NCI-H2081 treated with DMSO at 0.1 percent for 48 hours (cell line): ENCODE measurements around the gene TGFBR1.

ENCODE experiments used
- DNase-seq: peaks from one replicate; lab custom pipeline; 2025; lab: John Stamatoyannopoulos, UW

The TGFBR1 gene

DNA sequence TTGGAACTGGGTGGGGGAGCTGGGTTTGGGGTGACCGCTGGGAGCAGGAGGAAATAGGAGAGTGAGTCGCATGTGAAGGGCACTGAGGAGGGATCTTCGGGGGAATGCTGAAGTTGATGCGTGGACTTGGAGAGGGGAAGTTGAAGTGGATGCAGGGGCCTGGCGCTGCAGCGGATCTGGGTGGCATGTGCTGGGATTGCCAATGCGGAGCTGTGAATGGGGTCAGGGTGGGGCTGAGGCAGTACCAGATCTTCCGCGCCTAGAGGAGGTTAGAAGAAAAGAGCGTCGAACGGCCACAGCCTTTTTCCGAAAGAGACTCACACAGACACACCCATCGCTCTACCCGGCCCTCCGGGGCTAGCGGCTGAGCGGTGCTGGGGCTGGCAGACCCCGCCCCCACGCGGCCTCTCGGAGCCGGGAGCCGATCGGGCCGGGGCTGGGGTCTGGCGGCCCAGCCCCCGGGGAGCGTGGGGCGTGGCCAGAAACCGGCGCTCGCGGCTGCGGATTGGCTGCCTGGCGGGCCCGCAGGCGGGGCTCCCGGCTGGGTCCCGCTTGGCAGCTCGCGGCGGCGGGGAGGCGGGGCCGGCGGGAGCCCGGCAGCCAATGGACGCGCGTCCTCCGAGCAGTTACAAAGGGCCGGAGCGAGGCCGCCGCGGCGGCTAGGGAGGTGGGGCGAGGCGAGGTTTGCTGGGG lies at the start of gene TGFBR1:
TGFBR1 (plus strand) TSS at position 655 of the 693 bp plus-strand sequence. CDS start 93 bp downstream, outside the sequence.
- peak; percentile 45 for DNase-seq

DNA sequence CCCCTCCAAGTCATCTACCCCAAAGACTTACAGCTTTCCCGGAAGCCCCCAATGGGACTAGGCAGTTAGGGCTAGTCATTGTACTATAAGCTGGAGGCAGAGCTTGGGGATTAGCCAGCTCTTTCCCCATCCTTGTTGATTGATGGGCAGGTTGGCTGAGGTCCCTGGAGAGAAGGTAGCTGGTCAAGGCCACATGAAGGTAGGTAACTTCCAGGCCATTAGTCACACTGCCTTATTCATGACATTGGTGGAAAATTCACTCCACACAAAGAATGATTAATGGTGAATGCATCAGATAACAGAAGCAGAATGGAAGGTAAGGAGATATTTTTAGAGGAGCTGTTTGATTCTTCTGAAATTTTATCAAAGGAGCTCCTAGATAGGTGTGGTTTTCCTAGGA lies 49.5 kb upstream of the TGFBR1 start:
- DNase-seq, result no peak

DNA sequence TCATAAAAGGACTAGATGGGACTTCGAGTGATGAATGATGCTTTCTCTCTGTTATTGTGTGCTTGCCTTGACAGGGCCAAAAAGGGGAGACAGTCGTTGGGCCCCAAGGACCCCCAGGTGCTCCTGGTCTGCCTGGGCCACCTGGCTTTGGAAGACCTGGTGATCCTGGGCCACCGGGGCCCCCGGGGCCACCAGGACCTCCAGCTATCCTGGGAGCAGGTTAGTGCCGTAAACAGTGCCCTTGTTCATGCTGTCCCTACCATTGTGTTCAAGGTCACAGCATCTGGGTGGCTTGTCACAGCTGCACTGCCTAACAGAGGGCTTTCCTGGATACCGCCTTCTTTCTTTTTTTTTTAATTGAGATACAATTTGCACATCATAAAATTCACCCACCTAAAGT lies 48.7 kb upstream of the TGFBR1 start:
- no peak for DNase-seq

DNA sequence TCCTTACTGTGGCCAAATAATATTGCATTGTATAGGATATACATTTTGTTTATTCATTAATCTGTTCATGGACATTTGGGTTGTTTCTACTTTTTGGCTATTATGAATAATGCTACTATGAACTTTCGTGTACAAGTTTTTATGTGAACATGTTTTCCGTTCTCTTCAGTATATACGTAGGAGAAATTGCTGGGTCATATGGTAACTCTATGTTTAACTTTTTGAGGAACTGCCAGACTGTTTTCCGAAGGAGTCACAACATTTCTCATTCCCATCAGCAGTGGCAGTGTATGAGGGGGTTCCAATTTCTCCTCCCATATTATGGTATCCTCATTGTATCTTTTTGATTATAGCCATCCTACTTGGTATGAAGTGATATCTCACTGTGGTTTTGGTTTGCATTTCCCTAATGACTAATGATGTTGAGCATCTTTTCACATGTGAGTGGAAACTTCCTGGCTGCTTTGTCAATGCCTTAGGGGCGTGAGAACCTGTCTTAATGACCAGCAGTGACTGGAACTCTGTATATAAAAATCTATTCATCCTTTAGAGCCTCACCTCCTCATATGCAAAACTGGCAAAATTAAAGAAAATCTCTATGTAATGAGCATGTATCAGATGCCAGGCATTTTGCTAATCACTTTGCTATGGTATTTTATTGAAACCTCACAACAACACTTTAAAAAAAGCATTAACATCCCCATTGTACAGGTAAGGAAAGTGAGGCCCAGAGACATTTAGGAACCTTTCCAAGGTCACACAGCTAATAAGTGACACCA lies 47.8 kb upstream of the TGFBR1 start:
- no peak for DNase-seq

DNA sequence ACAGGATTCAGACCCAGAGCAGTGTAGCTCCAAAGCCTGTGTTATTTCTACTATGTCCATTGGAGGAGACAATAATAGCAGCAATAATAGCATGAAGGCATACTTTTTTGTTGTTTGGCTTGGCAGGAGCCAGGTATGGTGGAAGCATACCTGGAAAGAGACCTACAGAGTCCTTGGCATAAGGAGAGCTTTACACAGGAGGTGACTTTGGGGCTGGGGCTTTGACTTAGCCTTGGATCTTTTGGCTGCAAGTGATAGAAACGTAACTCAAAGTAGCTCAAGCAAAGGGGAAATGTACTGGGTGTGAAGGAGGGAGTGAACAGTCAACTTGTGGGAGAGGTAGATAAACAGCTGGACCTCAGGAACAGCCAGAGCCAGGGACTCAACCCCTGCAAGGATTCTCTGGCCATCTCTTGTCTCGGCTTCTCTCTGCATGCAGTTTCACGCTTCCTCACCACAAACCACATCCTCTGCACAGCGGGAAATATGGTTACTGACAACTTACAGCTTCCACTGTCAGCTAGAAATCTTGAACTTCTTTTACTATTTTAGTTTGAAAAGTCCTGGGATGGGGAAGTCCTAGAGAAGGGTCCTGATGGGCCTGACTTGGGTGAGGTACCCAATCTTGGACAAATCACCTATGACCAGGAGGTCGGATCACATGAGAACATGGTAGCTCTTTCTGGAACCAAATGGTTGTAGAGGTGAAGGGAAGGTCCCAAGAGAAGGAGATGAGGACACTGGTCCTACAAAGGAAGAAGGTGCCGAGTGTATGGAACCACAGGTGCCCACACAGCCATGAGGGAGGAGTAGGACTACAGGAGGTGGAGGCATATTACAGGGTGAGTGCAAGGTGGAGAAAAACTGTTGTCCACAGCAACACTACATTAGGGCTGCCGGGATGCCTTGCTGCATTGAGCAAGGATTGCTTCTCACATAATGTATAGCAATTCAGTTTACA lies 47.0 kb upstream of the TGFBR1 start:
- DNase-seq, result no peak

DNA sequence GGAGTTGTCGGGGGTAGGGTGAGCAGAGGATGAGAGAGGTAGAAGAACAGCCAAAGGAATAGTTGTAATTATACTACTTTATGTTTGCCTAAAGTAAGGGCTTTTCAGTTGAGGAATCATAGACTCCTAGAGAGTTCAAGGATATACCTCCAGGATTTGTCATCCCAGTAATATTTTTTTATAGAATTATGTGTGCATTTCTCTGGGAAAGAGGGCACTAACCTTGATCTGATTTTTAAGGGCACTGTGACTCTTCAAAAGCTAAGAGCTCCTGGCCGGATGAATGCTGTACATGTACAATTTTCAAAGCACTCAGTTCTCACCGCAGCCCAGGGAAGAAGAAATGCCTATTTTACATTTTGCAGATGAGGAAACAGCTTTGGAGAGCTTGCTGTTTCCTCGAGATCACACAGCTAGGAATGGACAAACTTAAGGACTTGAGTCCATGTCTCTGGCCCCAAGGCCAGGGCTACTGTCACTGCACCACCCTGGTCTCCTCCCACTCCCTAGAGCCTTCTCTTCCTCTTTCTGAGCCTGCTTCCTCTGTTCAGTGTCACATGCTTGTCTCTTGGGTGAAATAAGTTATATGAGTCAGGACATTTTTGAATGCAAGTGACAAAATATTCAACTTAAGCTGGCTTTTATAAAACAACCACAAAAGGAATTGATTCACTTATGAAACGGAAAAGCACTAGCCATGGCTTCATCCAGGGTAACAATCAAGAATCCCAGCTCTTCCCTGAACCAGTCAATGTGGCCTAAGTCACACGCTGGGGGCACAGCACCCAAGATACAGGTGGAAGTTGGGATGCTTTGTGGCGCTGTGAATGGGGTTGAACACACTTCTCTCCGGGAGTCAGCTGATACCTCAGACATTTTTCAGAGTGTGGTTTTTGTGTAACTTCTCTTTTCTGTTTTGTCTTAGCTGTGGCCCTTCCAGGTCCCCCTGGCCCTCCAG lies 45.7 kb upstream of the TGFBR1 start:
- no peak for DNase-seq

DNA sequence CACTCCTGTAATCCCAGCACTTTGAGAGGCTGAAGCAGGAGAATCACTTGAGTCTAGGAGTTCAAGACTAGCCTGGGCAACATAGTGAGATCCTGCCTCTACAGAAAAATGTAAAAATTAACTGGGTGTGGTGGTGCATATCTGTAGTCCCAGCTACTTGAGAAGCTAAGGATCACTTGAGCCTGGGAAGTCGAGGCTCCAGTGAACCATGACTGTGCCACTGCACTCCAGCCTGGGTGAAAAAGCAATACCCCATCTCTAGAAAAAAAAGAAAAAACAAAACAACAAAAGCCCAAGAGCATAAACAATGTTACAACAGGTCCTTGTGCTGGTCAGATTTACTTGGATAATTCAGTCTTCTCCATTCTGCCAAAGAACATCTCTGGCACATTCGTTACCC lies 44.3 kb upstream of the TGFBR1 start:
- DNase-seq, result no peak

DNA sequence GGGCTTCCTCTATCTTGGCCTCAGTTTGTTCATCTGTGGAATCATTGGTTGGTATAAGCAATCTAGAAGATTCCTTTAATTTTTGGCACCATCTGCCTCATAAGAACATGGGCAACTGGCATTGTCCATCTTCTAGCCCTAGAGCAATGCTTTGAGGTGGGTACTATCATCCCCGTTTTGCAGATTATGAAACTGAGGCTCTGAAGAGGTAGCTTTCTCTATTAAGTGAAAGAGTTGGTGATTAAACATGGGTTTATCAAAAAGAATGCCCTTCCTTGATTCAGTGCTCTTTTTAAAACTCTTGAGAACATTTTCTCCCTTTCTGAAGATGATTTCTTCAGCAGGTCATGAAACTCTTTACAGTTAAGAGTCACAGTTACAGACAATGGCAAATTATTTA lies 42.4 kb upstream of the TGFBR1 start:
- no peak for DNase-seq

DNA sequence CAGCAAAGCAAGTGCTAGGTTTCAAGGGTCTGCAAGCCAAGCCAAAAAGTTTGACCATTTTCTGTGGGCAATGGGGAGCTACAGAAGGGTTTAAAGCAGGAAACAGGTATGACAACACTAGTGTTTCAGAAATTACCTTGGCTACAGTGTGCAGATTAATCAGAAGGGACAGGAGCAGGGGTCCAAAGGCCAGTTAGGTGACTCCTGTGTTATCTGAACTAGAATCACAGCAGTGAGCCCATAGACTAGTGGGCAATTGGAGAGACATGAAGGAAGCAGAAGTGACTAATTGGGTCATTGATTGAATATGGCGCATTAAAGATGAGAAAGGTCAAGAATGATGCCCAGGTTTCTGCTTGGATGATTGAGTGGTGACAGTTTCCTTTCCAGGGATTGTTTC lies 41.4 kb upstream of the TGFBR1 start:
- no peak for DNase-seq

DNA sequence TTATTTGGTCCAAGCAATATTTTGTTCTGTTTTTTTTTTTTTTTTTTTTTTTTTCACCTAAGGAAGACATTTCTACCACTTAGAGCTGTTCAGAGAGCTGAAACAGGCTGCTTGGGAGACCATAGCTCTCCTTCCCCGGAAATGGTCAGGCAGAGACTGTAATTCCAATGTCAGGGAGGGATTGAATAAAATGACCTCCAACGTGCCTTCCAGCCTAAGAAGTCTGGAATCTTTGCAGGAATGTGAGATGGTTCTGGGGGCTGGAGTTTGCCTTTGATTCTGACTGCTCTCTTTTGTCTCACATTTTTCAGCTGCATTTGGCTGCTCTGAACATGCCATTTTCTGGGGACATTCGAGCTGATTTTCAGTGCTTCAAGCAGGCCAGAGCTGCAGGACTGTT lies 38.3 kb upstream of the TGFBR1 start:
- no peak for DNase-seq

DNA sequence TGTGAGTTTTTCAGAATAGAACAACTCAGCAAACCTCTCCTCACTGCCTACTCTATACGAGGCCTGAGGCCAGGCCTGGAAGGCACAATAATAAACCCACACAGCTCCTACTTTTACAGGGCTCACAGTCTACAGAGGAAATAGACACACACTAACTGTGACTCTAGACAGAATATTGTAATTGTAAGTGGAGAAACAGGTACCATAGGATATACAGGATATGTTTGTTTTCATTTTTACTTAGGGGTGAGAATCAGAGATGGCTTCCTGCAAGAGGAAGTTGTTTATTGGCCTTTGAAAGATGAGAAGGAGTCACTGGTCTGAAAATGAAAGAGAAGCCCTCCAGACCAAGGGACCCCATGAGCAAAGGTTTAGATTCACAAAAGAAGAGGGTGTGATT lies 35.8 kb upstream of the TGFBR1 start:
- no peak for DNase-seq

DNA sequence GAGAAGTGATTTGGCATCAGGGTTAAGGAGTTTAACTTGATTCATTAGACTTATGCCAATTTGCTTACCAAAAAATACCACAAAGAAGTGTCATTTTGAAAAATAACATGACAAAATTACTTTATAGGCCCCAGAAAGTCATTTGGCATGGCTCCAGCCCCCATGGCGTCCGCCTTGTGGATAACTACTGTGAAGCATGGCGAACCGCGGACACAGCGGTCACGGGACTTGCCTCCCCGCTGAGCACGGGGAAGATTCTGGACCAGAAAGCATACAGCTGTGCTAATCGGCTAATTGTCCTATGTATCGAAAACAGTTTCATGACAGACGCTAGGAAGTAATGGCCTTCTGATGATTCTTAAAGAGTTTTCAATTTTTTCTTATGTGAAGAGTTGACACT lies 35.4 kb upstream of the TGFBR1 start:
- no peak for DNase-seq

DNA sequence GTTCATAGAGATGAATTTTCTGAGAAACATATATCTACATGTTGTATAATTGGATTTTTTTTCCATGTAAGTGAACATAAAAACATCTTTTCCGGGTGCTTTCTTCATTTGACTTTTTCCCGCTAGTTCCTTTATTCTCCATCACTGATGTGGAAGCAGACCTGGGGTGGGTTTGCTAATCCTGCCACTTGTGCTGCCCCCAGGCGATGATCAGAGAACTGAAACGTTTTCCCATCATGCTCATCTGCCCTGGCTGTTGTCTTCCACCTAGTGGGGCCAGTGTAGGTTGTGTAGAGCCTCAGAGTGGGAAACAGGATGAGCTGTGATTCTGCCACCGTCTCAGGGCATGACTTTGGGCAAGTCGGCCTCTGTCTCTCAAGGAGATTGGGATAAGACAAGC lies 34.2 kb upstream of the TGFBR1 start:
- no peak for DNase-seq

DNA sequence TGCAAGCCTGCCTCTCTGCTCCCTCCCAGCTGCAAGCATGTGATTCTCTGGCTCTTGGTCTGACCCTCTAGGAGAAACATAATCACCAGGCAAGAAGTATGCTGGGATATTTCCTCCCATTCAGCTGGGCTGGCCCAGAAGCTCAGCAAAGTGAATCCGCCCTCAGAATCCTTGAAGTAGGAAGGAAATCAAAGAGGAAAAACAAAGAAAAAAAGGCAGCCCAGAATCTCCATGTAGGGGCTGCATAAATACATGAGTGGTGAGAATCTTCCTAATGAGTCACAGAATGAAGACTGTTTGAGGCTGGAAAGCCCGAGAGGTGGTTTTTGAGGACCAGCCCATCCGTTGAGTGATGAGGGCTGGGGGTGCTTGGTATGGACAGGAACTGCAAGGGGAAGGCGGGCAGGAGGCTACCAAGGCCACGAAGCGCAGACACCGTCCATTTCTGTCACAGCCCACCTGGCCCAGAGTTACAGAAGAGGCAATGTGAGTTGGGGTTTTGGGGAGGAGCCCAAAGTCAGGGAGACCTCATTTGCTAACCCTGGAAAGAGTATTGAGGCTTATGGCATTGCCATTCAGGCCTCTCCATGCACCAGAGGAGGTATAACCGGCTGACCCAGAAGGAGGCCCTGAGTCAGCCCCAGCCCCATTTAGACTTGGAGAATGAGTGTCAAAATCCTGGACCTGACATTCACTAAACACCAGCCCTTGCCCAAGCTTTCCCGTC lies 33.4 kb upstream of the TGFBR1 start:
- no peak for DNase-seq

DNA sequence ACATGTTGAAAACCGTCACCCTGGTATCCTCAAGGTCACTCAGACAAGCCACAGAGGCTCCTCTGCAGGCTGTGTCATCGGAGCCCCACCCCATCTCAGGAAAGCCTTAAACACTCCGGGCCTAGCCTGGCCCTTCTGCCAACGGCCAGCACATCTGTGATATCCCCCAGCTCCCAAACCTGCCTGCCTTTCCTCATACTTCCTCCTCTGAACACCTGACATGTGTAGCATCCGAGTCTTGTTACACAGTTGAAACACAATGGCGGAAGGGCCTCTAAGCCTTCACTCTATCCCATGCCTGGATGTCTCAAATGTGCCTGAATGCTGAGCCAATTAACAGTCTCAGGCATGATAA lies 32.9 kb upstream of the TGFBR1 start:
- no peak for DNase-seq

DNA sequence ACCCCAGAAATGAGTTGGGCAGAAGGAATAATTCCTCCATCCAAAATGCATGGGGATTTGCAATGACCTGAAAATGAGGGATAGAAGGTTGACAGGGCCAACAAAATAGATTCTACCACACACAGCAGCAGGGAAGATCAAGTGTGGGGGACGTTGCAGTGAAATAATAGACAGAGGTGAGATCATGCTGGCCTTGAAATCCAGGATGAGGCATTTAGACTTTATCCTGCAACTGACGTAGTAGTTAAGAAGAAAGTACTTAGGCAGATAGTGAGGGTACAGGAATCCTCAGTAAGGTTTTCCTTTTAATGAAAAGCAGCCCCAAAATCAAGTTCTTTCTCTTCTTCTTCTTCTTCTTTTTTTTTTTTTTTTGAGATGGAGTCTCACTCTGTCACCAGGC lies 31.6 kb upstream of the TGFBR1 start:
- no peak for DNase-seq

DNA sequence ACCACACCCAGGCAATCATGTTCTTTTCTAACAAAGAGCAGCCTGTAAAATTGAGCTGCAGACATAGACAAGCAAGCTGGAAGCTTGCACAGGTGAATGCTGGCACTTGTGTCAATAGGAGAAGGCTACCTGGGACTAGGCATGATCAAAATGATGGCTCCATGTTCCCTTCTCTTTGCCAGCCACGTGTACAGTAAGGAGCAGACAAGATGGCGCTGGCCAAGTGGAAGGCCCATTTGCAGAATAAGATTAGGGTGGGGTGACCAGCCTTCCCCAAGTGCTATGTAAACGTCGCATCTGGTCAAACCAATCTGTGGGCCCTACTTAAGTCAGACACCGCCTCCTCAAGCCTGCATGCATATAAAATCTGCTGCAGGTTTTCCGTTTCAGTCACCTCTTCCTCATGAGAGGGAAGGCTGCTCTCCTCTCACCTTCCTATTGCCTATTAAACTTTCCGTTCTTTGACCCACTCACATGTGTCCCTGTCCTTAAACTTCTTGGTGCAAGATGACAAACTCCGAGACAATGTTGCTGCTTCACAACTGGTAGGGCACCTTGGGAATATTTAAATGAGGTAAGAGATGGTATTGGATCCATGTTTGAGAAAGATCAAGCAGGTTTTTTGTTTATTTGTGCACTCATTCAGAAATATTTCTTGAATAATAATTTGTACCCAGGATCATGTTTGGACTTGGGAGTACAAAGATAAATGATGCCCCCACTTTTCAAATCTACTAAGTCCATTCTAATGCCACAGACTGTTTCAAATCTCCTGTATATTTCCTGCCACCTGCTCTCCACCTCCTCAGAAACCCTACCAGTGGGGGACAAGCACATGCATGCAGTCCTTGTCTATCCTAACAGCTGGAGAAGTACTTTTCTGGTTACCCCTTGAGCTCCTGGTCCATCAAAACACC lies 30.7 kb upstream of the TGFBR1 start:
- no peak for DNase-seq

DNA sequence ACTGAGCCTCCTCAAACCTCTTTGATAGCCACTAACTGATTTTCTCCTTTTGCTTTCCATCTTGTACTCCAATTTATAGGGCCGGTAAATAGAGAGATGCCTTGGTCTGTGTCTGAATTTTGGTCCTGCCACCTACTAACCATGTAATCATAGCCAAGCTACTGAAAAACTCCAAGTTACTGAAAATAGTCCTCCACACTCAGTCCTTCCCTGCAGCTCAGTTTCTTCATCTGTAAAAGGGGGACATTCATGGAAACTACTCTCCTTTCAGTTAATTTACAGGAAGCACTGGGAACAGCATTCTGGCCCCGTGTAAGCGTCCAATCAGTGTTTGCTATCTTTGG lies 30.0 kb upstream of the TGFBR1 start:
- DNase-seq, result no peak

DNA sequence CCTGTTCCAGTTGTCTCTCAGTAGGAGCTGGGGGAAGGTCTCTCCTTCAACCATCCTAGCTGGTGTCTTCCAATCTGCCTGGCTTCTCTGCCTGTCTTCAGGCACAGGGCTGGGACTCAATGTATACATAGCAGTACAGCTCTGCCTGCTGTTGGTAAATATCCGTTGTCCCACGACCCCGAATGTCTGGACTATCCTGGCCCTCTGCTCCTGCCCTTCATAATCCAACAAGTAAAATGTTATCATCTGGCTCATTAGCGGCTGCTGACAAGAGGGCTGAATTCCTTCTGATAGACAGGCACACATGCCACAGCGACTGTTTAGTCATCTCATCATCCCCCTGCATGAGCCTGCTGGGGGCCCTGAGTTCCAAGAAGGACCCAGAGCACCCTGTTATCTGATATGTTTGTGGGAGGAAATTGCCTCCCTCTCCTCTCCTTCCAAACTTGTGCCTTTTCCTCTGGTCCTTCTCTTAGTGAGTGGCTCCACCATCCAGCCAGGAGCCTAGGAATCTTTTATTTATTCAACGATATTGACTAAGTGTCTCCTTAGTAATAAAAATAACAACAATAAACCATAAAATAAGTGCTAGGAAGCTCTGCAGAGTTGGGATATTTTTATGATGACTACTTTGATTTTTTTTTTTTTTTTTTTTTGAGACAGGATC lies 29.5 kb upstream of the TGFBR1 start:
- DNase-seq, result no peak
